H1 (cell line): ENCODE measurements around the gene TMEM39B. TPM values are rescaled to one million over a fixed set of nuclear protein-coding genes. Genes with fewer than 3 reads are reported as not detected.

Experiments
- ATF2 ChIP-seq: IDR thresholded peaks from 2 replicates; pipeline ENCODE4 v1.6.1; 2012; ENCODE audit warnings: low read length, inconsistent platforms
- BRCA1 ChIP-seq: IDR thresholded peaks from 2 replicates; pipeline ENCODE4 v1.6.1; 2012; ENCODE audit warnings: low read depth, low read length, improper control_type of control experiment
- CHD1 ChIP-seq: IDR thresholded peaks from 2 replicates; pipeline ENCODE4 v1.6.1; 2012; ENCODE audit warnings: low read depth, low read length, improper control_type of control experiment
- CREB1 ChIP-seq: IDR thresholded peaks from 2 replicates; pipeline ENCODE4 v1.6.1; 2012; ENCODE audit warnings: inconsistent platforms
- CTBP2 ChIP-seq: IDR thresholded peaks from 2 replicates; pipeline ENCODE4 v1.7.0; 2011; ENCODE audit warnings: borderline replicate concordance, mild to moderate bottlenecking, moderate library complexity, mixed read lengths, low read length; ENCODE audit not compliant: insufficient read depth, insufficient read length
- CTCF ChIP-seq, 3 experiments: IDR thresholded peaks; 1 replicate in 2 of 3; 2 replicates in 1 of 3; pipeline versions ENCODE4 v1.5.1 to v1.6.1; 2011; ENCODE audit warnings: low read length in 3 of 3, mild to moderate bottlenecking in 3 of 3, inconsistent platforms in 2 of 3, low read depth in 1 of 3, moderate library complexity in 1 of 3; ENCODE audit not compliant: insufficient read depth in 1 of 3; ENCODE audit errors: control extremely low read depth in 1 of 3
- E2F6 ChIP-seq: IDR thresholded peaks from 2 replicates; pipeline ENCODE4 v1.6.1; 2012; ENCODE audit warnings: inconsistent platforms
- EGR1 ChIP-seq: IDR thresholded peaks from 2 replicates; pipeline ENCODE4 v1.6.1; 2011; ENCODE audit warnings: low read depth, low read length, borderline replicate concordance
- EP300 ChIP-seq, 2 experiments: IDR thresholded peaks; 1 replicate in 1 of 2; 2 replicates in 1 of 2; pipeline ENCODE4 v1.6.1; 2011 to 2012; ENCODE audit warnings: low read depth in 2 of 2, low read length in 2 of 2, mild to moderate bottlenecking in 2 of 2, borderline replicate concordance in 1 of 2, inconsistent platforms in 1 of 2, moderate library complexity in 1 of 2
- GTF2F1 ChIP-seq: IDR thresholded peaks from 2 replicates; pipeline ENCODE4 v1.6.1; 2012; ENCODE audit warnings: low read depth, low read length, improper control_type of control experiment, borderline replicate concordance
- HDAC2 ChIP-seq, 2 experiments: fragments of 300-600 bp in 1 of 2; sonication (generic) in 1 of 2; IDR thresholded peaks; 2 replicates each; pipeline ENCODE4 v1.6.1; 2011 to 2012; ENCODE audit warnings: low read depth in 2 of 2, low read length in 2 of 2, mild to moderate bottlenecking in 2 of 2, moderate library complexity in 2 of 2, borderline replicate concordance in 1 of 2, inconsistent platforms in 1 of 2
- NRF1 ChIP-seq: IDR thresholded peaks from 2 replicates; pipeline ENCODE4 v1.6.1; 2011; ENCODE audit warnings: mild to moderate bottlenecking, low read depth, low read length, improper control_type of control experiment
- RNF2 ChIP-seq: fragments of 200-900, 300-1000 bp; sonication (generic); IDR thresholded peaks from 2 replicates; pipeline ENCODE4 v1.7.1; 2016; ENCODE audit warnings: borderline replicate concordance, low read depth, mild to moderate bottlenecking, antibody characterized with exemption, low read length; ENCODE audit not compliant: poor library complexity, severe bottlenecking; ENCODE audit errors: missing control alignments
- SIX5 ChIP-seq: IDR thresholded peaks from 2 replicates; pipeline ENCODE4 v1.6.1; 2011; ENCODE audit warnings: mild to moderate bottlenecking, low read depth, low read length
- SP4 ChIP-seq: IDR thresholded peaks from 2 replicates; pipeline ENCODE4 v1.6.1; 2012; ENCODE audit warnings: low read length, inconsistent platforms
- SUZ12 ChIP-seq: fragments of 200-600 bp; sonication (generic); IDR thresholded peaks from 2 replicates; pipeline ENCODE4 v1.6.1; 2012; ENCODE audit warnings: mild to moderate bottlenecking, inconsistent platforms, low read length, moderate library complexity, mixed read lengths
- YY1 ChIP-seq: IDR thresholded peaks from 2 replicates; pipeline ENCODE4 v1.6.1; 2011; ENCODE audit warnings: low read depth, mild to moderate bottlenecking, low read length
- ZNF274 ChIP-seq: IDR thresholded peaks from 2 replicates; pipeline ENCODE4 v1.7.0; 2012; ENCODE audit warnings: low read length, borderline replicate concordance; ENCODE audit errors: extremely low read depth
- polyA plus RNA-seq, 7 experiments: library from polyadenylated mRNA; depleted of rRNA in 3 of 7; stranded (reverse) in 5 of 7; unstranded in 2 of 7; fragments of >200 nt in 5 of 7; fragments of 200-250 nt in 2 of 7; gene quantifications; 1 replicate in 5 of 7; 2 replicates in 1 of 7; 4 replicates in 1 of 7; pipeline versions ENCODE4 v1.2.1 to v1.2.3, GENCODE V29; 2011 to 2013; ENCODE audit warnings: missing spikeins in 2 of 7, mixed read lengths in 2 of 7
- total RNA-seq: library from RNA; stranded (reverse); fragmentation: NEBNext Ultra II Directional; extraction: Animal tissue kit (Norgen Biotek cat#: 25700); gene quantifications from 2 replicates; pipeline ENCODE4 v1.2.1, GENCODE V29; 2021

TMEM39B gene
- total and polyA plus RNA-seq, 2 of the 8 experiments (the other 6 are each of a cell fraction or from before 2014, with no cell fraction given) = 25.3 to 32.7 TPM

GRCh38 chr1:32072622-32073298, at the start of gene TMEM39B (continued):
- TF ChIP-seq CTCF (IDR thresholded peaks at IDR 0.05; ENCODE audit: control extremely low read depth in 1 of 3, insufficient read depth in 1 of 3, low read depth in 1 of 3, low read length in 3 of 3) = no peak
- TF ChIP-seq ZNF274 = no peak
- peak; percentile 77; the same call in 1 of the 2 replicates for TF ChIP-seq YY1
- TF ChIP-seq SIX5 = no peak
- TF ChIP-seq CREB1 = peak; percentile 44; the same call in 1 of the 2 replicates
- no peak for TF ChIP-seq HDAC2 (IDR thresholded peaks at IDR 0.05; ENCODE audit: borderline replicate concordance in 1 of 2, low read depth in 2 of 2, low read length in 2 of 2)
- TF ChIP-seq EGR1 = no peak
- no peak for TF ChIP-seq RNF2
- no peak for TF ChIP-seq SUZ12
- TF ChIP-seq CHD1 = no peak
- peak; percentile 25; the same call in 1 of the 2 replicates for TF ChIP-seq GTF2F1
- no peak for TF ChIP-seq CTBP2
- no peak for TF ChIP-seq BRCA1
- 0 out of 2 replicates have a peak, but pooled peaks have one; percentile 14 for TF ChIP-seq ATF2
- no peak for TF ChIP-seq NRF1
- 0 out of 3 replicates have a peak, but pooled peaks of 1 of the 2 experiments have one; percentile 15 for TF ChIP-seq EP300 (IDR thresholded peaks at IDR 0.05; ENCODE audit: borderline replicate concordance in 1 of 2, low read depth in 2 of 2, low read length in 2 of 2)
- TF ChIP-seq E2F6 = 0 out of 2 replicates have a peak, but pooled peaks have one; percentile 19
- TF ChIP-seq SP4 = peak; percentile 84; the same call in 1 of the 2 replicates
